HepG2 (cell line): ENCODE results near the gene ZNF189. TPM values are rescaled to one million over a fixed set of nuclear protein-coding genes. Genes with fewer than 3 reads are reported as not detected.
A peak's percentile ranks its signal among the peaks of the same experiment; 100 is the strongest.

ENCODE experiments used
- BRD4 ChIP-seq: sonication (generic); formaldehyde crosslinking; IDR thresholded peaks from 2 replicates; pipeline ENCODE4 v1.4.0; 2020; ENCODE audit warnings: missing genetic modification reagents
- DNMT3B ChIP-seq: conservative IDR thresholded peaks from 2 replicates; pipeline ENCODE4 v1.6.1; 2016; ENCODE audit warnings: missing biosample characterization, control low read depth
- GPN1 ChIP-seq: sonication (generic); formaldehyde crosslinking; IDR thresholded peaks from 2 replicates; pipeline ENCODE4 v1.5.1; 2020; ENCODE audit warnings: missing genetic modification reagents, borderline replicate concordance
- IKZF1 ChIP-seq: fragments of 450-650 bp; IDR thresholded peaks from 2 replicates; pipeline ENCODE4 v1.7.1; 2016
- MXI1 ChIP-seq: IDR thresholded peaks from 3 replicates; pipeline ENCODE4 v1.6.1; 2012; ENCODE audit warnings: low read depth, low read length, inconsistent platforms, borderline replicate concordance
- NFKBIZ ChIP-seq: IDR thresholded peaks from 2 replicates; pipeline ENCODE4 v1.6.1; 2018; ENCODE audit warnings: missing genetic modification reagents, missing compliant biosample characterization
- SOX6 ChIP-seq, 2 experiments: fragments of 450-650 bp in 1 of 2; sonication (generic) in 1 of 2; formaldehyde crosslinking in 1 of 2; IDR thresholded peaks; 2 replicates each; pipeline versions ENCODE4 v1.4.0 to v1.6.1; 2017 to 2020; ENCODE audit warnings: antibody characterized with exemption in 1 of 2, mild to moderate bottlenecking in 1 of 2, missing genetic modification reagents in 1 of 2
- SRSF9 ChIP-seq: fragments of 200-400 bp; formaldehyde crosslinking; IDR thresholded peaks from 2 replicates; pipeline ENCODE4 v1.6.1; 2018; ENCODE audit warnings: borderline replicate concordance, mild to moderate bottlenecking, low read depth, low read length; ENCODE audit not compliant: insufficient read depth, poor library complexity, severe bottlenecking
- THAP11 ChIP-seq: IDR thresholded peaks from 2 replicates; pipeline ENCODE4 v1.6.1; 2016; ENCODE audit warnings: missing biosample characterization, missing genetic modification reagents
- ZMYM3 ChIP-seq: sonication (generic); formaldehyde crosslinking; IDR thresholded peaks from 2 replicates; pipeline ENCODE4 v1.5.1; 2020; ENCODE audit warnings: mild to moderate bottlenecking, missing genetic modification reagents
- ZNF253 ChIP-seq: sonication (generic); formaldehyde crosslinking; IDR thresholded peaks from 2 replicates; pipeline ENCODE4 v1.8.0; 2022; ENCODE audit warnings: mild to moderate bottlenecking, missing genetic modification reagents, borderline replicate concordance
- ZNF451 ChIP-seq: sonication (generic); formaldehyde crosslinking; IDR thresholded peaks from 2 replicates; pipeline ENCODE4 v1.5.0; 2020; ENCODE audit warnings: mild to moderate bottlenecking, missing genetic modification reagents
- ZNF549 ChIP-seq: sonication (generic); formaldehyde crosslinking; IDR thresholded peaks from 2 replicates; pipeline ENCODE4 v1.5.0; 2020; ENCODE audit warnings: missing genetic modification reagents
- ZNF567 ChIP-seq: sonication (generic); formaldehyde crosslinking; IDR thresholded peaks from 2 replicates; pipeline ENCODE4 v1.8.1; 2023; ENCODE audit warnings: mild to moderate bottlenecking, missing genetic modification reagents, borderline replicate concordance
- ZNF614 ChIP-seq: IDR thresholded peaks from 2 replicates; pipeline ENCODE4 v1.6.1; 2018; ENCODE audit warnings: missing biosample characterization, missing genetic modification reagents, inconsistent platforms, borderline replicate concordance
- ZNF644 ChIP-seq: IDR thresholded peaks from 2 replicates; pipeline ENCODE4 v1.6.1; 2016; ENCODE audit warnings: low read depth
- ZNF839 ChIP-seq: sonication (generic); formaldehyde crosslinking; IDR thresholded peaks from 2 replicates; pipeline ENCODE4 v1.4.0; 2020; ENCODE audit warnings: missing genetic modification reagents, mild to moderate bottlenecking, borderline replicate concordance
- polyA plus RNA-seq, 8 experiments: library from polyadenylated mRNA; depleted of rRNA in 3 of 8; stranded (reverse) in 7 of 8; unstranded in 1 of 8; fragments of >200 nt; fragmentation: Illumina TruSeq in 4 of 8; extraction: Trizol in 4 of 8; gene quantifications; 2 replicates each; pipeline versions ENCODE4 v1.2.1 to v1.2.3, GENCODE V29; 2011 to 2016; ENCODE audit warnings: low read depth in 4 of 8, missing spikeins in 1 of 8, mixed read lengths in 1 of 8; ENCODE audit not compliant: insufficient read depth in 1 of 8
- total RNA-seq, 5 experiments: library from RNA; depleted of rRNA; stranded (reverse); fragments of >200 nt; fragmentation: Illumina TruSeq; extraction: Trizol; gene quantifications; 2 replicates each; pipeline ENCODE4 v1.2.3, GENCODE V29; 2016; ENCODE audit warnings: low read depth in 1 of 5
- TF ChIP-seq, protein P1 (sequence below): sonication (generic); formaldehyde crosslinking; IDR thresholded peaks from 2 replicates; pipeline ENCODE4 v1.5.1; 2020; ENCODE audit warnings: mild to moderate bottlenecking, missing genetic modification reagents, moderate library complexity
- TF ChIP-seq, protein P2 (sequence below): IDR thresholded peaks from 2 replicates; pipeline ENCODE4 v1.6.1; 2012; ENCODE audit warnings: low read length, improper control_type of control experiment
- TF ChIP-seq, protein P3 (sequence below): sonication (generic); formaldehyde crosslinking; IDR thresholded peaks from 2 replicates; pipeline ENCODE4 v1.4.0; 2020; ENCODE audit warnings: missing genetic modification reagents

ZNF189 gene
- total and polyA plus RNA-seq, 2 of the 13 experiments (the other 11 are each of a cell fraction or from before 2014, with no cell fraction given) = 8.4 to 50.0 TPM

DNA sequence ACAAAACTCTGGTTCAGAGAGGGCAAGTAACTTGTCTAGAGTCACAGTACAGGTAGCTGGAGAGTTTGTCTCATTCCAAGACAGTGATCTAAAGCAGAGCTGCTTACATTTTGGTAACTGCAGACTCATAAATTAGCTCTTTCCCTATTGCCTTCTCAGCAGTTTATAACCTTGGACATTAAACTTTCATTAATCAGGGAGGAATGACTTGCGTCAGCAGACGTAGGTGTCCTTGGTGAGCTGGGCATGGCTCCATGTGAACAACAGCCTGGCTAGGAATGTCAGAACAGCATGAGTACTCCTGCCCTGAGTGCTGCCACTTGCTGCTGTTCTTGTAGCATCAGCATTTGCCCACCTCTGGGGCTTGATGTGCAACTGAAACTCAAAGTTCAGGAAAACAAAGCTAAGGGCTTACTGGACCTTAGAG lies 39.2 kb downstream of the ZNF189 start (continued):
- TF ChIP-seq, protein P1, sequence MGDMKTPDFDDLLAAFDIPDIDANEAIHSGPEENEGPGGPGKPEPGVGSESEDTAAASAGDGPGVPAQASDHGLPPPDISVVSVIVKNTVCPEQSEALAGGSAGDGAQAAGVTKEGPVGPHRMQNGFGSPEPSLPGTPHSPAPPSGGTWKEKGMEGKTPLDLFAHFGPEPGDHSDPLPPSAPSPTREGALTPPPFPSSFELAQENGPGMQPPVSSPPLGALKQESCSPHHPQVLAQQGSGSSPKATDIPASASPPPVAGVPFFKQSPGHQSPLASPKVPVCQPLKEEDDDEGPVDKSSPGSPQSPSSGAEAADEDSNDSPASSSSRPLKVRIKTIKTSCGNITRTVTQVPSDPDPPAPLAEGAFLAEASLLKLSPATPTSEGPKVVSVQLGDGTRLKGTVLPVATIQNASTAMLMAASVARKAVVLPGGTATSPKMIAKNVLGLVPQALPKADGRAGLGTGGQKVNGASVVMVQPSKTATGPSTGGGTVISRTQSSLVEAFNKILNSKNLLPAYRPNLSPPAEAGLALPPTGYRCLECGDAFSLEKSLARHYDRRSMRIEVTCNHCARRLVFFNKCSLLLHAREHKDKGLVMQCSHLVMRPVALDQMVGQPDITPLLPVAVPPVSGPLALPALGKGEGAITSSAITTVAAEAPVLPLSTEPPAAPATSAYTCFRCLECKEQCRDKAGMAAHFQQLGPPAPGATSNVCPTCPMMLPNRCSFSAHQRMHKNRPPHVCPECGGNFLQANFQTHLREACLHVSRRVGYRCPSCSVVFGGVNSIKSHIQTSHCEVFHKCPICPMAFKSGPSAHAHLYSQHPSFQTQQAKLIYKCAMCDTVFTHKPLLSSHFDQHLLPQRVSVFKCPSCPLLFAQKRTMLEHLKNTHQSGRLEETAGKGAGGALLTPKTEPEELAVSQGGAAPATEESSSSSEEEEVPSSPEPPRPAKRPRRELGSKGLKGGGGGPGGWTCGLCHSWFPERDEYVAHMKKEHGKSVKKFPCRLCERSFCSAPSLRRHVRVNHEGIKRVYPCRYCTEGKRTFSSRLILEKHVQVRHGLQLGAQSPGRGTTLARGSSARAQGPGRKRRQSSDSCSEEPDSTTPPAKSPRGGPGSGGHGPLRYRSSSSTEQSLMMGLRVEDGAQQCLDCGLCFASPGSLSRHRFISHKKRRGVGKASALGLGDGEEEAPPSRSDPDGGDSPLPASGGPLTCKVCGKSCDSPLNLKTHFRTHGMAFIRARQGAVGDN (CRISPR knock-in tag) = peak; percentile 50; the same call in 1 of the 2 replicates
- TF ChIP-seq MXI1 = peak; percentile 28; the same call in 1 of the 3 replicates
- no peak for TF ChIP-seq ZNF567 (CRISPR knock-in tag)
- TF ChIP-seq, protein P2, sequence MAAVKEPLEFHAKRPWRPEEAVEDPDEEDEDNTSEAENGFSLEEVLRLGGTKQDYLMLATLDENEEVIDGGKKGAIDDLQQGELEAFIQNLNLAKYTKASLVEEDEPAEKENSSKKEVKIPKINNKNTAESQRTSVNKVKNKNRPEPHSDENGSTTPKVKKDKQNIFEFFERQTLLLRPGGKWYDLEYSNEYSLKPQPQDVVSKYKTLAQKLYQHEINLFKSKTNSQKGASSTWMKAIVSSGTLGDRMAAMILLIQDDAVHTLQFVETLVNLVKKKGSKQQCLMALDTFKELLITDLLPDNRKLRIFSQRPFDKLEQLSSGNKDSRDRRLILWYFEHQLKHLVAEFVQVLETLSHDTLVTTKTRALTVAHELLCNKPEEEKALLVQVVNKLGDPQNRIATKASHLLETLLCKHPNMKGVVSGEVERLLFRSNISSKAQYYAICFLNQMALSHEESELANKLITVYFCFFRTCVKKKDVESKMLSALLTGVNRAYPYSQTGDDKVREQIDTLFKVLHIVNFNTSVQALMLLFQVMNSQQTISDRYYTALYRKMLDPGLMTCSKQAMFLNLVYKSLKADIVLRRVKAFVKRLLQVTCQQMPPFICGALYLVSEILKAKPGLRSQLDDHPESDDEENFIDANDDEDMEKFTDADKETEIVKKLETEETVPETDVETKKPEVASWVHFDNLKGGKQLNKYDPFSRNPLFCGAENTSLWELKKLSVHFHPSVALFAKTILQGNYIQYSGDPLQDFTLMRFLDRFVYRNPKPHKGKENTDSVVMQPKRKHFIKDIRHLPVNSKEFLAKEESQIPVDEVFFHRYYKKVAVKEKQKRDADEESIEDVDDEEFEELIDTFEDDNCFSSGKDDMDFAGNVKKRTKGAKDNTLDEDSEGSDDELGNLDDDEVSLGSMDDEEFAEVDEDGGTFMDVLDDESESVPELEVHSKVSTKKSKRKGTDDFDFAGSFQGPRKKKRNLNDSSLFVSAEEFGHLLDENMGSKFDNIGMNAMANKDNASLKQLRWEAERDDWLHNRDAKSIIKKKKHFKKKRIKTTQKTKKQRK = no peak
- no peak for TF ChIP-seq SRSF9
- 0 out of 2 replicates have a peak, but pooled peaks have one; percentile 8 for TF ChIP-seq THAP11 (CRISPR knock-in tag)
- no peak for TF ChIP-seq ZNF839 (CRISPR knock-in tag)
- TF ChIP-seq, protein P3, sequence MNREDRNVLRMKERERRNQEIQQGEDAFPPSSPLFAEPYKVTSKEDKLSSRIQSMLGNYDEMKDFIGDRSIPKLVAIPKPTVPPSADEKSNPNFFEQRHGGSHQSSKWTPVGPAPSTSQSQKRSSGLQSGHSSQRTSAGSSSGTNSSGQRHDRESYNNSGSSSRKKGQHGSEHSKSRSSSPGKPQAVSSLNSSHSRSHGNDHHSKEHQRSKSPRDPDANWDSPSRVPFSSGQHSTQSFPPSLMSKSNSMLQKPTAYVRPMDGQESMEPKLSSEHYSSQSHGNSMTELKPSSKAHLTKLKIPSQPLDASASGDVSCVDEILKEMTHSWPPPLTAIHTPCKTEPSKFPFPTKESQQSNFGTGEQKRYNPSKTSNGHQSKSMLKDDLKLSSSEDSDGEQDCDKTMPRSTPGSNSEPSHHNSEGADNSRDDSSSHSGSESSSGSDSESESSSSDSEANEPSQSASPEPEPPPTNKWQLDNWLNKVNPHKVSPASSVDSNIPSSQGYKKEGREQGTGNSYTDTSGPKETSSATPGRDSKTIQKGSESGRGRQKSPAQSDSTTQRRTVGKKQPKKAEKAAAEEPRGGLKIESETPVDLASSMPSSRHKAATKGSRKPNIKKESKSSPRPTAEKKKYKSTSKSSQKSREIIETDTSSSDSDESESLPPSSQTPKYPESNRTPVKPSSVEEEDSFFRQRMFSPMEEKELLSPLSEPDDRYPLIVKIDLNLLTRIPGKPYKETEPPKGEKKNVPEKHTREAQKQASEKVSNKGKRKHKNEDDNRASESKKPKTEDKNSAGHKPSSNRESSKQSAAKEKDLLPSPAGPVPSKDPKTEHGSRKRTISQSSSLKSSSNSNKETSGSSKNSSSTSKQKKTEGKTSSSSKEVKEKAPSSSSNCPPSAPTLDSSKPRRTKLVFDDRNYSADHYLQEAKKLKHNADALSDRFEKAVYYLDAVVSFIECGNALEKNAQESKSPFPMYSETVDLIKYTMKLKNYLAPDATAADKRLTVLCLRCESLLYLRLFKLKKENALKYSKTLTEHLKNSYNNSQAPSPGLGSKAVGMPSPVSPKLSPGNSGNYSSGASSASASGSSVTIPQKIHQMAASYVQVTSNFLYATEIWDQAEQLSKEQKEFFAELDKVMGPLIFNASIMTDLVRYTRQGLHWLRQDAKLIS (CRISPR knock-in tag) = no peak
- TF ChIP-seq DNMT3B (CRISPR knock-in tag) = no peak
- no peak for TF ChIP-seq NFKBIZ (CRISPR knock-in tag)
- TF ChIP-seq ZMYM3 (CRISPR knock-in tag) = peak; percentile 49; the same call in 1 of the 2 replicates
- 0 out of 2 replicates have a peak, but pooled peaks have one; percentile 59 for TF ChIP-seq ZNF644 (CRISPR knock-in tag)
- no peak for TF ChIP-seq SOX6 (IDR thresholded peaks at IDR 0.05)
- TF ChIP-seq SOX6 (CRISPR knock-in tag; IDR thresholded peaks at IDR 0.05) = peak; percentile 32; the same call in 1 of the 2 replicates
- TF ChIP-seq ZNF253 (CRISPR knock-in tag) = no peak
- TF ChIP-seq ZNF549 (CRISPR knock-in tag) = no peak
- no peak for TF ChIP-seq IKZF1
- no peak for TF ChIP-seq GPN1 (CRISPR knock-in tag)
- TF ChIP-seq ZNF614 (CRISPR knock-in tag) = no peak
- TF ChIP-seq ZNF451 (CRISPR knock-in tag) = peak; percentile 72; the same call in 1 of the 2 replicates
- TF ChIP-seq BRD4 = no peak
